HepG2 (cell line): ENCODE data around the gene MCF2L. TPM values are rescaled to one million over a fixed set of nuclear protein-coding genes. Genes with fewer than 3 reads are reported as not detected.

Experiments used
- KLF11 ChIP-seq: IDR thresholded peaks from 2 replicates; pipeline ENCODE4 v1.6.1; 2016; ENCODE audit warnings: missing compliant biosample characterization
- KMT2B ChIP-seq: IDR thresholded peaks from 2 replicates; pipeline ENCODE4 v1.6.1; 2016; ENCODE audit warnings: missing genetic modification reagents, missing compliant biosample characterization
- MIER3 ChIP-seq: IDR thresholded peaks from 2 replicates; pipeline ENCODE4 v1.6.1; 2016; ENCODE audit warnings: missing compliant biosample characterization, borderline replicate concordance
- MTERF4 ChIP-seq: sonication (generic); formaldehyde crosslinking; IDR thresholded peaks from 2 replicates; pipeline ENCODE4 v1.8.0; 2023; ENCODE audit warnings: mild to moderate bottlenecking, missing genetic modification reagents
- RXRA ChIP-seq: sonication (generic); formaldehyde crosslinking; IDR thresholded peaks from 2 replicates; pipeline ENCODE4 v1.5.1; 2020; ENCODE audit warnings: missing genetic modification reagents
- SAP130 ChIP-seq: IDR thresholded peaks from 2 replicates; pipeline ENCODE4 v1.6.1; 2016; ENCODE audit warnings: low read depth
- STAG1 ChIP-seq: sonication (generic); formaldehyde crosslinking; IDR thresholded peaks from 2 replicates; pipeline ENCODE4 v1.4.0; 2020; ENCODE audit warnings: missing genetic modification reagents
- TAF15 ChIP-seq: fragments of 200-400 bp; formaldehyde crosslinking; IDR thresholded peaks from one replicate; pipeline ENCODE4 v1.6.1; 2018; ENCODE audit warnings: mild to moderate bottlenecking, low read depth, low read length; ENCODE audit not compliant: poor library complexity, severe bottlenecking
- TMF1 ChIP-seq: sonication (generic); formaldehyde crosslinking; IDR thresholded peaks from 2 replicates; pipeline ENCODE4 v1.8.1; 2022; ENCODE audit warnings: low read depth, missing genetic modification reagents
- ZNF142 ChIP-seq: sonication (generic); formaldehyde crosslinking; IDR thresholded peaks from 2 replicates; pipeline ENCODE4 v1.4.0; 2020; ENCODE audit warnings: missing genetic modification reagents
- ZNF318 ChIP-seq: sonication (generic); formaldehyde crosslinking; IDR thresholded peaks from 2 replicates; pipeline ENCODE4 v1.4.0; 2020; ENCODE audit warnings: mild to moderate bottlenecking, missing genetic modification reagents
- ZNF530 ChIP-seq: sonication (generic); formaldehyde crosslinking; IDR thresholded peaks from 2 replicates; pipeline ENCODE4 v1.5.0; 2020; ENCODE audit warnings: low read depth, mild to moderate bottlenecking, missing genetic modification reagents
- ZNF563 ChIP-seq: sonication (generic); formaldehyde crosslinking; IDR thresholded peaks from 2 replicates; pipeline ENCODE4 v1.8.0; 2022; ENCODE audit warnings: mild to moderate bottlenecking, moderate library complexity, missing genetic modification reagents
- ZNF713 ChIP-seq: sonication (generic); formaldehyde crosslinking; IDR thresholded peaks from 2 replicates; pipeline ENCODE4 v1.4.0; 2020; ENCODE audit warnings: mild to moderate bottlenecking, missing genetic modification reagents
- polyA plus RNA-seq, 8 experiments: library from polyadenylated mRNA; depleted of rRNA in 3 of 8; stranded (reverse) in 7 of 8; unstranded in 1 of 8; fragments of >200 nt; fragmentation: Illumina TruSeq in 4 of 8; extraction: Trizol in 4 of 8; gene quantifications; 2 replicates each; pipeline versions ENCODE4 v1.2.1 to v1.2.3, GENCODE V29; 2011 to 2016; ENCODE audit warnings: low read depth in 4 of 8, missing spikeins in 1 of 8, mixed read lengths in 1 of 8; ENCODE audit not compliant: insufficient read depth in 1 of 8
- total RNA-seq, 5 experiments: library from RNA; depleted of rRNA; stranded (reverse); fragments of >200 nt; fragmentation: Illumina TruSeq; extraction: Trizol; gene quantifications; 2 replicates each; pipeline ENCODE4 v1.2.3, GENCODE V29; 2016; ENCODE audit warnings: low read depth in 1 of 5

Gene MCF2L
- total and polyA plus RNA-seq, 2 of the 13 experiments (the other 11 are each of a cell fraction or from before 2014, with no cell fraction given): 19.4 to 28.4 TPM

- TF ChIP-seq TAF15 (no peak), ZNF563 (no peak), SAP130 (CRISPR knock-in tag) (peak; percentile 76), ZNF530 (CRISPR knock-in tag) (no peak), MTERF4 (CRISPR knock-in tag) (no peak), STAG1 (CRISPR knock-in tag) (peak; percentile 79), RXRA (CRISPR knock-in tag) (no peak), ZNF713 (CRISPR knock-in tag) (no peak), ZNF142 (CRISPR knock-in tag) (no peak), MIER3 (CRISPR knock-in tag) (no peak), KMT2B (CRISPR knock-in tag) (no peak), ZNF318 (CRISPR knock-in tag) (no peak), TMF1 (no peak), KLF11 (CRISPR knock-in tag) (no peak)
Observed at GRCh38 chr13:112931028-112931934, 37.7 kb upstream of the MCF2L start (continued).
